Measurements from ENCODE around the gene SPIN1. TPM values are rescaled to one million over a fixed set of nuclear protein-coding genes. Genes with fewer than 3 reads are reported as not detected.

SPIN1 gene
- total RNA-seq (2013) = 11.7 TPM
- polyA plus RNA-seq (10 to 100 TPM; 11.0 to 14.0 (median 11.3) TPM), polyA minus RNA-seq (6.4 and 9.1 TPM in 2 replicates), total RNA-seq (25.0 to 194 (median 51.5) reads per million in 11 experiments)

DNA sequence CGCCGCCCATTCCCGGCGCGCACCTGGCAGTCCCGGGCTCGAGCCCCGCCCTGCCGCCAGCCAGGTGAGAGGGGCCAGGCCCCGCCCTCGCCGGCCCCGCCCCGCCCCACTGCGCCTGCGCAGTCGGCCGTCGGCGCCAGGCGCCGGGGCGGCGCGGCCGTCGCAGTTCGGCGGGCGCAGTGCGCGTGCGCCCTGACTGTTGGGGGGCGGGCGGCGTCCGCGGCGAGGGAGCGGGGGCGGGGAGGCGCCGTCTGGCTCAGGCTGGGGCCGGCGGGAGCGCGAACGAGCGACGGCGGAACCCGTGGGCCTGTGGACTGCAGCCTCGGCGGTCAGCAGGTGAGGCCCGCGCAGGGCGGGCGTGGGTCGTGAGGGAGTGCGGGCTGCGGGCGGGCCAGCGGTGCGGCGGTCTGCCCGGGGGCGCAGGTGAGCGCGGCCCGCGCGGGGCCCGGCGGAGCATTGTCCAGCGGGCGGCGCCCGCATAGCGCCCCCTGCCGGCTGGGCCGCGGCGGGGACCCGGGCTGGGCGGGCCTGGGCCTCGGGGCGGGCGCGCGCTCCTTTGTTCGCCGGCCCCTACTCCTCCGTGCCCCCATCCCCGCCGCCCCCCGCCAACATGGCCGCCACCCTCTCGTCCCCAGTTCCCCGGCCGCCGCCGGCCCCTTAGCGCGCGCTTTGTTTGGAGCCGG lies at the start of gene SPIN1:
Gene SPIN1, plus strand, starts transcription at position 242 of the 683 bp plus-strand sequence. CDS start 38,096 bp downstream, outside the sequence.
- peaks cover 0 to 2% of the 10 kb centered on the region in 2 donors for H3K36me3 Mint-ChIP-seq
- peaks cover 10% of the 10 kb centered on the region for H4K20me1 ChIP-seq (ENCODE audit: insufficient read depth, low read length)
- no peaks in the 10 kb centered on the region for H3K36me3 ChIP-seq (replicated peaks in 1 of 2; ENCODE audit: control insufficient read depth in 1 of 2, insufficient read depth in 2 of 2, low read length in 2 of 2)
- DNase-seq = peak; percentile 51 to 67 (median 62)
- peak; percentile 57 for TF ChIP-seq CTCF (IDR thresholded peaks at IDR 0.05)
- H3K27me3 ChIP-seq (ENCODE audit: control insufficient read depth in 2 of 2, insufficient read depth in 2 of 2, low read length in 2 of 2) = no peaks in the 10 kb centered on the region
- H3K4me1 ChIP-seq (ENCODE audit: control insufficient read depth in 1 of 2, insufficient read depth in 2 of 2, low read length in 2 of 2) = peaks cover 32 to 37% of the 10 kb centered on the region in 2 donors
- peak within 1 kb of the TSS; percentile 96 for H3K4me3 Mint-ChIP-seq
- H3K27me3 Mint-ChIP-seq (ENCODE audit: low read depth in 3 of 3) = peaks cover 0 to 2% (median 1%) of the 10 kb centered on the region in 3 donors
- peak within 1 kb of the TSS; percentile 84 to 89 (median 86) for H3K4me3 ChIP-seq (replicated peaks in 1 of 3; ENCODE audit: low read depth in 2 of 3, low read length in 3 of 3)
- peaks cover 44% of the 10 kb centered on the region for H3K4me1 Mint-ChIP-seq
- H3K4me2 ChIP-seq (replicated peaks; ENCODE audit: extremely low read depth, low read length, poor library complexity, severe bottlenecking) = peak within 1 kb of the TSS; percentile 90
- H3K27ac Mint-ChIP-seq = peak within 1 kb of the TSS; percentile 84 to 94 (median 86)
- no peaks in the 10 kb centered on the region for H3K9me3 ChIP-seq (replicated peaks in 1 of 2; ENCODE audit: control insufficient read depth in 1 of 2, insufficient read depth in 1 of 2, low read length in 2 of 2)
- WGBS (ENCODE audit: insufficient coverage) = under 1% methylated on average over 93 of the region's 106 CpGs
- peak within 1 kb of the TSS; percentile 22 to 75 for H3K27ac ChIP-seq (ENCODE audit: low read depth in 1 of 2, low read length in 2 of 2)
- intact Hi-C loops (cut with micrococcal nuclease) = loop anchor here in 1 of 2 donors (10.0 kb wide), 1 partner anchor 414 kb away; the partner anchor contains the start of gene CDK20
- no peaks in the 10 kb centered on the region for H3K9me3 Mint-ChIP-seq
- peaks cover 42% of the 10 kb centered on the region for H3K79me2 ChIP-seq (ENCODE audit: insufficient read depth, low read length)
- peak within 1 kb of the TSS; percentile 72 for H3K9ac ChIP-seq (ENCODE audit: insufficient read depth, low read length, poor library complexity, severe bottlenecking)
- peak within 1 kb of the TSS; percentile 92 for H2AFZ ChIP-seq (ENCODE audit: insufficient read depth, low read depth, low read length, poor library complexity, severe bottlenecking)

DNA sequence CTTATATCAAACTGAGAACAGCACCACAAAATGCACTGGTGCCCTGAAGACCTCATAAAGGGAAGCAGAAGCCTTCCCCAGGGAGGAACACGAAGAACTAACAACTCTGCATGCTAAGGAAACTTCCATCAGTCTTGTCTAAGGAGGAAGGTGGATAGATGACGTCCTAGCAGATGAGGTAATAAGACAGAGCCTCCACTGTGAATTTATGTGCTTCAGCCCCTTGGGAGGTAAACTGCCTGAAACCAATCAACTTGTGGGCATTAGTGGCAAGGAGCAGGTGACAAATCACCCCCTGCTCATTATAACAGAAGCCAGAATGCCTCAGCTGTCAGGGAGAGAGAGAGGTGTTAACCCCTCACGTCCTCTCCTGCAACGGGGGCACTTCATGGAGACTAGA lies 48.9 kb upstream of the SPIN1 start:
- no peak for TF ChIP-seq CTCF (IDR thresholded peaks at IDR 0.05)
- no peaks in the 10 kb centered on the region for H3K36me3 ChIP-seq (replicated peaks in 1 of 2; ENCODE audit: control insufficient read depth in 1 of 2, insufficient read depth in 2 of 2, low read length in 2 of 2)
- H3K4me1 ChIP-seq (ENCODE audit: control insufficient read depth in 1 of 2, insufficient read depth in 2 of 2, low read length in 2 of 2) = peaks cover 26 to 31% of the 10 kb centered on the region in 2 donors
- H3K4me3 ChIP-seq (replicated peaks in 1 of 3; ENCODE audit: low read depth in 2 of 3, low read length in 3 of 3) = no peak overlapping the region
- no peaks in the 10 kb centered on the region for H3K27me3 ChIP-seq (ENCODE audit: control insufficient read depth in 2 of 2, insufficient read depth in 2 of 2, low read length in 2 of 2)
- H3K4me2 ChIP-seq (replicated peaks; ENCODE audit: extremely low read depth, low read length, poor library complexity, severe bottlenecking) = peak overlapping the region; percentile 30
- H3K79me2 ChIP-seq (ENCODE audit: insufficient read depth, low read length) = no peaks in the 10 kb centered on the region
- H3K36me3 Mint-ChIP-seq = no peaks in the 10 kb centered on the region
- H3K4me3 Mint-ChIP-seq = no peak overlapping the region
- peak in 2 of 3 donors; percentile 12 to 16 for DNase-seq
- peak overlapping the region in 2 of 7 donors; percentile 18 to 45 for H3K27ac Mint-ChIP-seq
- H3K9ac ChIP-seq (ENCODE audit: insufficient read depth, low read length, poor library complexity, severe bottlenecking) = no peak overlapping the region
- peaks cover 0 to 2% of the 10 kb centered on the region in 2 donors for H3K9me3 ChIP-seq (replicated peaks in 1 of 2; ENCODE audit: control insufficient read depth in 1 of 2, insufficient read depth in 1 of 2, low read length in 2 of 2)
- H4K20me1 ChIP-seq (ENCODE audit: insufficient read depth, low read length) = no peaks in the 10 kb centered on the region
- H2AFZ ChIP-seq (ENCODE audit: insufficient read depth, low read depth, low read length, poor library complexity, severe bottlenecking) = peak overlapping the region; percentile 25
- peaks cover 0 to 4% (median 2%) of the 10 kb centered on the region in 7 donors for H3K9me3 Mint-ChIP-seq
- H3K4me1 Mint-ChIP-seq = peaks cover 37% of the 10 kb centered on the region
- intact Hi-C loops (cut with micrococcal nuclease) = no loop called here
- peaks cover 0 to 3% (median 0%) of the 10 kb centered on the region in 3 donors for H3K27me3 Mint-ChIP-seq (ENCODE audit: low read depth in 3 of 3)
- WGBS (ENCODE audit: insufficient coverage) = 0% methylated on average over 1 of the region's 4 CpGs
- H3K27ac ChIP-seq (ENCODE audit: low read depth in 1 of 2, low read length in 2 of 2) = no peak overlapping the region

All from CD14-positive monocyte (primary cell).